ENCODE measurements around the gene PTPRG.
A peak's percentile ranks its signal among the peaks of the same experiment; 100 is the strongest.

DNA sequence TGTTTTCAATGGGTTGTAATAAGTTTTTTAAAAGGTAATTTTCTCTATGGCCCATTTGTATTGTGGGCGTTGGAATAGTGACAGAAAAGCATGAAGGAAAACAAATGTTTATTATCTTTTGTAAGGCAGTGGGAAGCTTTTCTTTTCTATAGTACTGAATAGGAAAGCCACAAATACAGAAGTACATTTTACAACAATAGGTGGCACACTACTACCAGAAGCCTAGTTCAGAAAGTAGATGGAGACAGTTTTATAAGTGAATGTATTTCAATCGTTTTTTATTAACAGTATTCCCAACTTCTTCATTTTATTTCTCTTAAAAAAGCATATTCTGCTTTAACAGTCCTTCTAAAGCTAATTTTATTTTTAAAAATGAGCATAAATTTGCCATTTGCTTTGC, 296.7 kb downstream of the PTPRG start:
- TF ChIP-seq, protein P1, sequence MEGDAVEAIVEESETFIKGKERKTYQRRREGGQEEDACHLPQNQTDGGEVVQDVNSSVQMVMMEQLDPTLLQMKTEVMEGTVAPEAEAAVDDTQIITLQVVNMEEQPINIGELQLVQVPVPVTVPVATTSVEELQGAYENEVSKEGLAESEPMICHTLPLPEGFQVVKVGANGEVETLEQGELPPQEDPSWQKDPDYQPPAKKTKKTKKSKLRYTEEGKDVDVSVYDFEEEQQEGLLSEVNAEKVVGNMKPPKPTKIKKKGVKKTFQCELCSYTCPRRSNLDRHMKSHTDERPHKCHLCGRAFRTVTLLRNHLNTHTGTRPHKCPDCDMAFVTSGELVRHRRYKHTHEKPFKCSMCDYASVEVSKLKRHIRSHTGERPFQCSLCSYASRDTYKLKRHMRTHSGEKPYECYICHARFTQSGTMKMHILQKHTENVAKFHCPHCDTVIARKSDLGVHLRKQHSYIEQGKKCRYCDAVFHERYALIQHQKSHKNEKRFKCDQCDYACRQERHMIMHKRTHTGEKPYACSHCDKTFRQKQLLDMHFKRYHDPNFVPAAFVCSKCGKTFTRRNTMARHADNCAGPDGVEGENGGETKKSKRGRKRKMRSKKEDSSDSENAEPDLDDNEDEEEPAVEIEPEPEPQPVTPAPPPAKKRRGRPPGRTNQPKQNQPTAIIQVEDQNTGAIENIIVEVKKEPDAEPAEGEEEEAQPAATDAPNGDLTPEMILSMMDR (IDR thresholded peaks at IDR 0.05), result peak; percentile 34 to 78 (median 66)
- no peak for TF ChIP-seq POLR2A (IDR thresholded peaks at IDR 0.05)
